WERI-Rb-1 (cell line): Measurements from ENCODE around the gene KDM4C.

Experiments
- DNase-seq: peaks from one replicate; pipeline ENCODE4 v3.0.0-alpha.2; 2020
- H3K27ac ChIP-seq: fragments of 250-450 bp; sonication (Bioruptor Pico); 2 replicates; pipeline ENCODE4 v1.5.1; 2020; ENCODE audit warnings: mild to moderate bottlenecking, moderate library complexity
- H3K27me3 ChIP-seq: fragments of 250-450 bp; sonication (Bioruptor Pico); 2 replicates; pipeline ENCODE4 v1.5.1; 2021; ENCODE audit warnings: mild to moderate bottlenecking, low read depth, moderate library complexity; ENCODE audit not compliant: insufficient read depth, severe bottlenecking
- H3K36me3 ChIP-seq: fragments of 250-450 bp; sonication (Bioruptor Pico); 2 replicates; pipeline ENCODE4 v1.5.1; 2020; ENCODE audit warnings: mild to moderate bottlenecking, moderate library complexity
- H3K4me3 ChIP-seq: 2 replicates; pipeline ENCODE4 v1.5.1; 2011; ENCODE audit warnings: low read depth, mild to moderate bottlenecking, control low read depth, low read length
- H3K9me3 ChIP-seq: fragments of 250-450 bp; sonication (Bioruptor Pico); 2 replicates; pipeline ENCODE4 v1.5.1; 2021; ENCODE audit warnings: mild to moderate bottlenecking, moderate library complexity; ENCODE audit not compliant: severe bottlenecking
- TF ChIP-seq, protein P1 (sequence below): IDR thresholded peaks from 2 replicates; pipeline ENCODE4 v1.5.1; 2011; ENCODE audit warnings: low read depth, mild to moderate bottlenecking, control low read depth, inconsistent platforms, low read length

Gene KDM4C

DNA sequence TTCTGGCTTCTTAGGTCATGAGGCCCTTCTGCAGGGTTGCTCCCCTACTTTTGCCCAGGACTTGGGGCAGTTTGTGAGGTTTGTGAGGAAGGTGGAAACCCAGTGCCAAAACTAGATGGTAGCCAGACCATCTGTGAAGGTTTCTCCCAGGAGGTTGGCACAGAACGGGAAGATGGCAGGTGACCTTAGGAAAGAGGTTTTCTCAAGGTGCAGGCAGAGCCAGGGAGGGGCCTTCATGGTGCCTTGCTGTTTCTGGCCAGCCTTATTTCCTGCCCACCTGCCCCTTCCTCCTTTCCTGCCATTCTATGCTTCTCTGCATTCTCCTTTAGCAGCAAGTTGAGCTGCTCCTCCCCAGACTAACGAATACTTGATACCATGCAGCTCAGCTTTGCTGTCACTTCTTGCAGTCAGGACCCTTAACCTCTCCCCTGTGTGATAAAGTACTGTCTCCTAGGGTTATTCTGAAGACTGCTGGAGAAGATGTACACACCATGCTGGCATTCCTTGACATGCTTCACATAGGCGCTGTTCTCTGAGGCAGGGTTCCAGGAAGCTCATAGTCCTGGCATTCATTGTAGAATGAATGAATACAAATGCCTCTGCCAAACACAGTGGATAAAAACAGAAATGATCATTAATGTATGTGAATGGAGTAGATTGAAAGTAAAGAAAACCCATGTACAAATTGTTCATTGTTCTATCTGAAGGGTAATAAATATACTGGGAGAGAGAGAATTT, 154.3 kb downstream of the KDM4C start:
- no peak for DNase-seq
- Histone ChIP-seq H3K4me3 (no peak overlapping the region), H3K36me3 (no peaks in the 10 kb centered on the region), H3K9me3 (no peaks in the 10 kb centered on the region), H3K27me3 (no peaks in the 10 kb centered on the region), H3K27ac (no peak overlapping the region)
- TF ChIP-seq, protein P1, sequence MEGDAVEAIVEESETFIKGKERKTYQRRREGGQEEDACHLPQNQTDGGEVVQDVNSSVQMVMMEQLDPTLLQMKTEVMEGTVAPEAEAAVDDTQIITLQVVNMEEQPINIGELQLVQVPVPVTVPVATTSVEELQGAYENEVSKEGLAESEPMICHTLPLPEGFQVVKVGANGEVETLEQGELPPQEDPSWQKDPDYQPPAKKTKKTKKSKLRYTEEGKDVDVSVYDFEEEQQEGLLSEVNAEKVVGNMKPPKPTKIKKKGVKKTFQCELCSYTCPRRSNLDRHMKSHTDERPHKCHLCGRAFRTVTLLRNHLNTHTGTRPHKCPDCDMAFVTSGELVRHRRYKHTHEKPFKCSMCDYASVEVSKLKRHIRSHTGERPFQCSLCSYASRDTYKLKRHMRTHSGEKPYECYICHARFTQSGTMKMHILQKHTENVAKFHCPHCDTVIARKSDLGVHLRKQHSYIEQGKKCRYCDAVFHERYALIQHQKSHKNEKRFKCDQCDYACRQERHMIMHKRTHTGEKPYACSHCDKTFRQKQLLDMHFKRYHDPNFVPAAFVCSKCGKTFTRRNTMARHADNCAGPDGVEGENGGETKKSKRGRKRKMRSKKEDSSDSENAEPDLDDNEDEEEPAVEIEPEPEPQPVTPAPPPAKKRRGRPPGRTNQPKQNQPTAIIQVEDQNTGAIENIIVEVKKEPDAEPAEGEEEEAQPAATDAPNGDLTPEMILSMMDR, result no peak

DNA sequence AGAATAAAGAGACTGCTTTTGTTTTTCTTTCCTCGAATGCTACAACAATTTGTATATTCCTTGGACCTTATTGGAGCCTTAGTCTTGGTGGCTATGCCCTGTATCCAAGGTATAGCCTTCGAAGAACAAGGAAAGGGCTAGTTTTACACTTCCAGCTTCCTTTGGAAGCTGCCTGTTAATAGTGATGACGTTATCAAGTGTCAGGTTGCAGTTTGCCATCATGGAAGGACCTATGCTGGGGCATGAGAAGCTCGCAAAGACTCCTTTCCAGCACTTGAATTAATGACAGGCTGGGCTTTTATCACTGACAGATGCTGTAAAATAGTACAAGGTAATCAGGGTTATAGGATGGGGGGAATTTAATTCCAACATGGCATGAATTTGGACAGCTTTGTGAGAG, 157.9 kb downstream of the KDM4C start:
- no peak overlapping the region for H3K4me3 ChIP-seq
- no peaks in the 10 kb centered on the region for H3K27me3 ChIP-seq
- H3K36me3 ChIP-seq, result no peaks in the 10 kb centered on the region
- DNase-seq, result no peak
- no peaks in the 10 kb centered on the region for H3K9me3 ChIP-seq
- H3K27ac ChIP-seq, result no peak overlapping the region
- TF ChIP-seq, protein P1, result no peak

DNA sequence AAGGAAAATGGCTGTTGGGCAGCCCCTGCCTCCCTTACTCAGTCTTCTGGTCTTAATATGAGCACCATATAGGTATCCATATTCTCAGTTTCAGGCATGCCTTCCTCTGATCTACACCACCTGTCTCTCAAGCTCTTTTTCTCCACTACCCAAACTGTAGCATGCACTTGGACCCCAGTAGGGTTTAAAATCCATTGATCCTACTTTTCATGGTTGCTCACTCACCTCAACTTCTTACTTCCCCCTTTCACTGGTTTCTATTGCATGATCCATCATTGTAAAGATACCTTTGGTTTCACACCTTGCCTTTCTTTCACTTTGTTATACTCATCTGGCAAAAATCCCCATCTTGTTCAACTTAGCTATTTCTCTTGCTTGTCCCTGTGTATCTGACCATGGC, 159.4 kb downstream of the KDM4C start:
- no peak for DNase-seq
- H3K36me3 ChIP-seq, result no peaks in the 10 kb centered on the region
- H3K27me3 ChIP-seq, result no peaks in the 10 kb centered on the region
- no peak overlapping the region for H3K4me3 ChIP-seq
- H3K9me3 ChIP-seq, result no peaks in the 10 kb centered on the region
- no peak overlapping the region for H3K27ac ChIP-seq
- TF ChIP-seq, protein P1, result no peak

DNA sequence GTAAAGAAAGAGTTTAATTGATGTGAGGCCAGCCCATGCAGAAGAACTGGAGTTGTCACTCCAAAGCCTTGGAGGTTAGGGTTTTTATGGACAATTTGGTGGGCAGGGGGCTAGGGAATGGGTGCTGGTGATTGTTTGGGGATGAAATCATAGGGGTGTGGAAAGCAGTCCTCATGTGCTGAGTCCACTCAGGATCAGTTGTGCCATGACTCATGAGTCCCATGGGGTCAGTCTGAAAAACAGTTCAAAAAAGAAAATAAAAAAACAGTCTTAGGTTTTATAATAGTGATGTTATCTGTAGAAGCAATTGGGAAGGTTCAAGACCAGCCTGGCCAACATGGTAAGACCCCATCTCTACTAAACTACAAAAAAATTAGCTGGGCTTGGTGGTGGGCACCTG, 162.3 kb downstream of the KDM4C start:
- Histone ChIP-seq H3K9me3 (no peaks in the 10 kb centered on the region), H3K27ac (no peak overlapping the region), H3K36me3 (no peaks in the 10 kb centered on the region), H3K4me3 (no peak overlapping the region), H3K27me3 (no peaks in the 10 kb centered on the region)
- TF ChIP-seq, protein P1, result no peak
- no peak for DNase-seq

DNA sequence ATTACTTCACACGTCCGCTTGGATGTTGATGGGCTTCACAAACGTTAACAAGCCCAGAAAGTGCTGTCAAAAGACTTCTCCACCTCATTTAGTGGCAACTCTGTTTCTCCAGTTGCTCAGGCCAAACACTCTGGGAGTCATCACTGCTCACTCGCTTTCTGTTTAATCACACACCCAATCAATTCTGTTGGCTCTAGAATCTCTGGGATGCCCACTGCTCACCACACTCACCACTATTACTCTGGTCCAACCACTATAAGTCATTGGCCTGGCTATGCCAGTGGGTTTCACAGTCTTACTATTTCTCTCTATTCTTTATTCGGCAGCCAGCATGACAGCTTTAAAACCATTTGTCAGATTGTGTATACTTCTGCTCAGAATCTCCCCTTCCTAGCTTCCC, 163.5 kb downstream of the KDM4C start:
- H3K4me3 ChIP-seq, result no peak overlapping the region
- no peaks in the 10 kb centered on the region for H3K9me3 ChIP-seq
- no peaks in the 10 kb centered on the region for H3K27me3 ChIP-seq
- H3K27ac ChIP-seq, result no peak overlapping the region
- TF ChIP-seq, protein P1, result no peak
- no peaks in the 10 kb centered on the region for H3K36me3 ChIP-seq
- no peak for DNase-seq
